ENCODE data around the gene CDC42. TPM values are rescaled to one million over a fixed set of nuclear protein-coding genes. Genes with fewer than 3 reads are reported as not detected.

CDC42 gene
- total and polyA plus RNA-seq, 2 of the 13 experiments (the other 11 are each of a cell fraction or from before 2014, with no cell fraction given) = 138 to 237 TPM

DNA sequence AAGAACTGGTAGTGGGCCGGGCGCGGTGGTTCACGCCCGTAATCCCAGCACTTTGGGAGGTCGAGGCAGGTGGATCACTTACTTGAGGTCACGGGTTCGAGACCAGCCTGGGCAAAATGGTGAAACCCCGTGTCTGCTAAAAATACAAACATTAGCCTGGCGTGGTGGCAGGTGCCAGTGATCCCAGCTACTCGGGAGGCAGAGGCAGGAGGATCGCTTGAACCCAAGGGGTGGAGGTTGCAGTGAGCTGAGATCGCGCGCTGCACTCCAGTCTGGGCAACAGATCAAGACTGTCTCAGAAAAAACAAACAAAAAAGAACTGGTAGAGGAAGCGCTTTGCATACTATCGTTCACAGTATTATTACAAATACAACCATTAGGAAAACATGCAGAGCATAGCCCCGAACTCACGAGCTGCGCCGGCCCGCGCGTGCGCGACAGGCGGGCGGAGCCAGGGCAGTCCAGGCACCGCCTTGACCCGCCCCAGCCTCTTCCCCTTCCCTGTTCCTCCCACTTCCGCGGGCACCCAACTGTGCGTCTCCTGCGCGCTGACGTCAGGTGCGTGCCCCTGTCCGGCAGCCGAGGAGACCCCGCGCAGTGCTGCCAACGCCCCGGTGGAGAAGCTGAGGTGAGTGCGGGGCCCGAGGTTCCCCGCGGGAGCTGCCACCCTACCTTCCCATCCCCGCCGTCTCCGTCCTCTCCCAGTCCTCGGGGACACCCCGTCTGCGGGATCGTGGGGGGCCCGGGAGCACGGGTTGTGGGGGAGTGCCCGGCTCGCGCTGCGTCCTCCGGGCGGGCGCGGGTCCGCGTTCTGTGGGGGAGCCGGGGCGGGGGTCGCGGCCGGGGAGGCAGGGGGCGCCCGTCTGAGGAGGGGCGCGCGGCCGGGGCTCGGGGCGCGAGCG, at the start of gene CDC42 (continued):
- TF ChIP-seq TFDP1 (CRISPR knock-in tag; IDR thresholded peaks at IDR 0.05; ENCODE audit: borderline replicate concordance) (peak; percentile 41; the same call in 1 of the 2 replicates), ZNF451 (CRISPR knock-in tag; IDR thresholded peaks at IDR 0.05) (peak; percentile 85; the same call in 1 of the 2 replicates), POLR2G (IDR thresholded peaks at IDR 0.05; ENCODE audit: low read depth, low read length) (peak; percentile 95), SP1 (IDR thresholded peaks at IDR 0.05) (no peak), SP1 (CRISPR knock-in tag; IDR thresholded peaks at IDR 0.05) (peak; percentile 82), TEAD3 (CRISPR knock-in tag; optimal IDR thresholded peaks at IDR 0.05; ENCODE audit: borderline replicate concordance) (peak; percentile 74), ZNF318 (CRISPR knock-in tag; IDR thresholded peaks at IDR 0.05) (no peak), AKAP8 (CRISPR knock-in tag; IDR thresholded peaks at IDR 0.05) (peak; percentile 38; the same call in 1 of the 2 replicates), ZNF207 (IDR thresholded peaks at IDR 0.05; ENCODE audit: borderline replicate concordance) (no peak)
- TF ChIP-seq, protein P1, sequence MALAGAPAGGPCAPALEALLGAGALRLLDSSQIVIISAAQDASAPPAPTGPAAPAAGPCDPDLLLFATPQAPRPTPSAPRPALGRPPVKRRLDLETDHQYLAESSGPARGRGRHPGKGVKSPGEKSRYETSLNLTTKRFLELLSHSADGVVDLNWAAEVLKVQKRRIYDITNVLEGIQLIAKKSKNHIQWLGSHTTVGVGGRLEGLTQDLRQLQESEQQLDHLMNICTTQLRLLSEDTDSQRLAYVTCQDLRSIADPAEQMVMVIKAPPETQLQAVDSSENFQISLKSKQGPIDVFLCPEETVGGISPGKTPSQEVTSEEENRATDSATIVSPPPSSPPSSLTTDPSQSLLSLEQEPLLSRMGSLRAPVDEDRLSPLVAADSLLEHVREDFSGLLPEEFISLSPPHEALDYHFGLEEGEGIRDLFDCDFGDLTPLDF (CRISPR knock-in tag; IDR thresholded peaks at IDR 0.05) = 0 out of 2 replicates have a peak, but pooled peaks have one; percentile 21
- TF ChIP-seq, protein P2, sequence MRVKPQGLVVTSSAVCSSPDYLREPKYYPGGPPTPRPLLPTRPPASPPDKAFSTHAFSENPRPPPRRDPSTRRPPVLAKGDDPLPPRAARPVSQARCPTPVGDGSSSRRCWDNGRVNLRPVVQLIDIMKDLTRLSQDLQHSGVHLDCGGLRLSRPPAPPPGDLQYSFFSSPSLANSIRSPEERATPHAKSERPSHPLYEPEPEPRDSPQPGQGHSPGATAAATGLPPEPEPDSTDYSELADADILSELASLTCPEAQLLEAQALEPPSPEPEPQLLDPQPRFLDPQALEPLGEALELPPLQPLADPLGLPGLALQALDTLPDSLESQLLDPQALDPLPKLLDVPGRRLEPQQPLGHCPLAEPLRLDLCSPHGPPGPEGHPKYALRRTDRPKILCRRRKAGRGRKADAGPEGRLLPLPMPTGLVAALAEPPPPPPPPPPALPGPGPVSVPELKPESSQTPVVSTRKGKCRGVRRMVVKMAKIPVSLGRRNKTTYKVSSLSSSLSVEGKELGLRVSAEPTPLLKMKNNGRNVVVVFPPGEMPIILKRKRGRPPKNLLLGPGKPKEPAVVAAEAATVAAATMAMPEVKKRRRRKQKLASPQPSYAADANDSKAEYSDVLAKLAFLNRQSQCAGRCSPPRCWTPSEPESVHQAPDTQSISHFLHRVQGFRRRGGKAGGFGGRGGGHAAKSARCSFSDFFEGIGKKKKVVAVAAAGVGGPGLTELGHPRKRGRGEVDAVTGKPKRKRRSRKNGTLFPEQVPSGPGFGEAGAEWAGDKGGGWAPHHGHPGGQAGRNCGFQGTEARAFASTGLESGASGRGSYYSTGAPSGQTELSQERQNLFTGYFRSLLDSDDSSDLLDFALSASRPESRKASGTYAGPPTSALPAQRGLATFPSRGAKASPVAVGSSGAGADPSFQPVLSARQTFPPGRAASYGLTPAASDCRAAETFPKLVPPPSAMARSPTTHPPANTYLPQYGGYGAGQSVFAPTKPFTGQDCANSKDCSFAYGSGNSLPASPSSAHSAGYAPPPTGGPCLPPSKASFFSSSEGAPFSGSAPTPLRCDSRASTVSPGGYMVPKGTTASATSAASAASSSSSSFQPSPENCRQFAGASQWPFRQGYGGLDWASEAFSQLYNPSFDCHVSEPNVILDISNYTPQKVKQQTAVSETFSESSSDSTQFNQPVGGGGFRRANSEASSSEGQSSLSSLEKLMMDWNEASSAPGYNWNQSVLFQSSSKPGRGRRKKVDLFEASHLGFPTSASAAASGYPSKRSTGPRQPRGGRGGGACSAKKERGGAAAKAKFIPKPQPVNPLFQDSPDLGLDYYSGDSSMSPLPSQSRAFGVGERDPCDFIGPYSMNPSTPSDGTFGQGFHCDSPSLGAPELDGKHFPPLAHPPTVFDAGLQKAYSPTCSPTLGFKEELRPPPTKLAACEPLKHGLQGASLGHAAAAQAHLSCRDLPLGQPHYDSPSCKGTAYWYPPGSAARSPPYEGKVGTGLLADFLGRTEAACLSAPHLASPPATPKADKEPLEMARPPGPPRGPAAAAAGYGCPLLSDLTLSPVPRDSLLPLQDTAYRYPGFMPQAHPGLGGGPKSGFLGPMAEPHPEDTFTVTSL (CRISPR knock-in tag; IDR thresholded peaks at IDR 0.05; ENCODE audit: borderline replicate concordance) = 0 out of 2 replicates have a peak, but pooled peaks have one; percentile 23

Data from HepG2 (cell line).